ENCODE results near the gene OXA1L.

GRCh38 chr14:22812744-22813143 lies 46.3 kb downstream of the OXA1L start:
- TF ChIP-seq CTCF (IDR thresholded peaks at IDR 0.05) (no peak), POLR2A (IDR thresholded peaks at IDR 0.05) (no peak)
